GM20000 (cell line): ENCODE measurements around the gene NRP2.

Experiments
- DNase-seq: peaks from one replicate; pipeline ENCODE4 v3.0.0; 2012; ENCODE audit warnings: low spot score
- CTCF ChIP-seq: IDR thresholded peaks from 2 replicates; pipeline ENCODE4 v1.5.1; 2012; ENCODE audit warnings: mild to moderate bottlenecking, control low read depth; ENCODE audit errors: extremely low read depth, missing control alignments

NRP2 gene

DNA sequence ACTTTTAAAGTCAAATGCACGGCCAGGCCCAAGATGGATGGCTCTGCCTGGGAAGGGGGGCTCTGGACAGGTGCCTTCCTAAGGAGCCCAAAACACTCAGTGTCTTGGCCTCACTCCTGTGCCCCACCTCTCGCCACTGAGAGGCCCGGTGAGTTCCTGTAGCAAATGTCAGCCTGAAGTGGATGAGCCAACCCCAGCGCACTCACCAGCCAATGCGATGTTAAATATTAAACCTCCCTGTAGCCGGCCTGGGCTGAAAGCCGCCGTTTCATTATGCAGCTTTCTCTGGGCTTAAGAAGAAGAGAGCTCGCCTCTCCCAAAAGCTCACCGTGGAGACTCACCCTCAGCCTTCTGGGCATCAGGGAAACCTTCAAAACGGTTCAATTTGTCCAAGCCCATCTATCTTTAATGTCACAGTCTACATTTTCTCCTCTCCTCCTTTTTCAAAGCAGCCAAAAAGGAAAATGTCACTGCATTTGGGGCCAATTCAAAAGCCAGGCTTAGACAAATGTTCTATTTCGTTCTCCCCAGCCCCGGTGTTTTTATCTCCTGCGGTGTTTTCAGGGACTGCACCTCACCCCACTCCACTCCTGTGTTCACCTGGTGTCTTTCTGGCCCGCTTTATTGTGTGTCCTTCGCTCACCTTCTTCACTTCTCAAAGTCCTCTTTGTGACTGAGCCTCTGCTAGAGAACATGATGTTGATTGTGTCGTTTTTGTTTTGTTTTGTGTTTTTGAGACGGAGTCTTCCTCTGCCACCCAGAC is 124.0 kb downstream of the NRP2 start:
- no peak for DNase-seq
- no peak for TF ChIP-seq CTCF

GRCh38 chr2:205807229-205807628 is 124.9 kb downstream of the NRP2 start:
- no peak for DNase-seq
- no peak for TF ChIP-seq CTCF

DNA sequence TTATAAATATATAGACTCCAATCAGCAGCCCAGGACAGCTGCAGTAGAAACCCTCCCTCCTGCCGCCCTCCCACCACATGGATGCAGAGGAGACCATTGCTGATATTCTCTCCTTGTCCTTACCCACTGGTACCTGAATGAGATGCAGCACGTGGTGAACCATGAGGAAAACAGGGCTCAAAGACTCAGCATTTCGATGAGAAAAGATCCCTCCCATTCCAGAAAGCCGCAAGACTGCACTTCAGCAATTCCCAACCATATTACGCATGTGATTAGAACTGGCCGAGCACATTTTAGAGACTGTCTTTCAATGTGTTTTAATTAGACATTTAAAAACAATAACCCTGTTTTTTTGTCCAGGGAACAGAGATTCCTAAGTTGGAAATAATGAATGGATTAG is 125.5 kb downstream of the NRP2 start:
- DNase-seq: no peak
- no peak for TF ChIP-seq CTCF

DNA sequence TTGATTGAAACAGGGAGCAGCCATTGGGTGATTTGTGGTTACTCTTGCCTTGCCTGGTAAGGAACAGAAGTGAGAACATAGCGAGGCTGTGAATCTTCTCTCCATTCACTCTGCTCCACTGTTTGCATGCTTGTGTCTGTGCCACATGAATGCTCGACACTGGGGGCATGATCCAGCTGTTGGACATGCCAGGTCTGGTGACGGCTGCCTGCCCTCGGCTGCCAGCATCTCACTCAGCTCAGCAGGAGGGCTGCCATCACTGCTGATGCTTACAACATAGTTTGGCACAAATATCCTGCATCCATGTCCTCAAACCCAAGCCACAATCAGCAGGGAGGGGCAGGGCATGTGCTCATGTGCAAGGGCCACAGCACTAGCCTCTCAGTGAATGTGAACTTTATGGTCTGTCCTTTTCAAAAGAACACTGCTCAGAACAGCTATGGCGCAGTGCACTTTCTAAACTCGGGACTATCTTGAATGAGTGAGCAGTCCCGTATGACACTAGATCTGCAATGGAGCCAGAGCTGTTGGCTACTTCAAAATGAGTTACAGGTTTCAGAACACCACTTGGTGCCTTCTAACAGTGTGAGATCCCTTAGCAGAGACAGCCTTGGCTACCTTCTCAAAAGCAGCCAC is 126.3 kb downstream of the NRP2 start:
- no peak for DNase-seq
- no peak for TF ChIP-seq CTCF

GRCh38 chr2:205811387-205811786 is 129.1 kb downstream of the NRP2 start:
- no peak for DNase-seq
- TF ChIP-seq CTCF: no peak

DNA sequence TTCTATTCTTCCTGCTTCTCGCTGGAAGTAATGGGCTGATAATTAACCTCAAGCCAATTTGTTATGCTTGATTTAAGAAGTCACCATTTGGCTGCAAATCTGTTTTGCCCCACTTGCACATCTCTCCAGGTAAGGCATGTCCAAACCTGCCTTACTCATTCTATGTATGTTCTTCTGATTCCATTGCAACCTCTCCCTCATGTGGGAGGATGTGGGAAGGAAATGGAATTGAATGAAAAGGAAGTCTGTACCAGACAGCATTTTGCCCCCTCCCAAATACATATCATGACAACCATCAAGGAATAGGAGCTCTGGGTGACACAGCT is 131.7 kb downstream of the NRP2 start:
- DNase-seq: no peak
- TF ChIP-seq CTCF: no peak

DNA sequence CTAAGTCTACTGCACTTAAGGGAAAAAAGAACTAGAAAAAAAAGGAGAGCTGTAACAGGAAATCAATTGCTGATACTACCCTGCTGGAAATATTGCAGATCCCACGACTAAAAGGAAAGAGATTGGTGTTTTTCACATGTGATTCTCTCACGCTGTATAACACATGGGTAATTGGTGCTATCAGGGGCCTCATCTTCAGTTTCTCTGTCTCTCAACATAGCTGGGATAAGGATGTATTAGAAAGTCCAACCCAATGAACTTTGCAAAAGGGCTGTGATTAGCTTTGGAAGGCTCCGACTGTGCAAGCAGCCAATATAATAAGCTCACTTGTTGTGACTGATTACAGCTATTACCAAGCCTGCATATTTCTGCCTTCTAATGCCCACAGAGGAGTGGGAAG is 133.4 kb downstream of the NRP2 start:
- no peak for DNase-seq
- TF ChIP-seq CTCF: no peak
